DLD1 (cell line): ENCODE data around the gene PEPD.

Source experiments
- in situ Hi-C: cut with HindIII; loops from 2 replicates; pipeline ENCODE4 v1.10.0; 2017; ENCODE audit warnings: low sequenced_read_pairs

PEPD gene

GRCh38 chr19:33429891-33430673 lies 91.5 kb downstream of the PEPD start:
- in situ Hi-C loops: no loop called here

GRCh38 chr19:33428627-33429125 lies 92.9 kb downstream of the PEPD start:
- in situ Hi-C loops: no loop called here

- in situ Hi-C loops: no loop called here
Observed at GRCh38 chr19:33427801-33428626, 93.6 kb downstream of the PEPD start.

- in situ Hi-C loops: no loop called here
Observed at GRCh38 chr19:33426621-33427361, 94.8 kb downstream of the PEPD start.

- in situ Hi-C loops: no loop called here
Observed at GRCh38 chr19:33424181-33424580, 97.4 kb downstream of the PEPD start.

GRCh38 chr19:33422369-33423180 lies 99.0 kb downstream of the PEPD start:
- in situ Hi-C loops: no loop called here

GRCh38 chr19:33421368-33421767 lies 100.2 kb downstream of the PEPD start:
- in situ Hi-C loops: no loop called here

GRCh38 chr19:33420821-33421220 lies 100.8 kb downstream of the PEPD start:
- in situ Hi-C loops: no loop called here

- in situ Hi-C loops: loop anchor here (5.0 to 10.0 kb wide), 2 partner anchors 127 to 305 kb away; no protein-coding TSS in a partner anchor
Observed at GRCh38 chr19:33419788-33420130, 101.8 kb downstream of the PEPD start.

GRCh38 chr19:33418871-33419787 lies 102.5 kb downstream of the PEPD start:
- in situ Hi-C loops: loop anchor here (5.0 to 10.0 kb wide), 2 partner anchors 127 to 306 kb away; no protein-coding TSS in a partner anchor

- in situ Hi-C loops: loop anchor here (5.0 to 10.0 kb wide), 2 partner anchors 126 to 306 kb away; no protein-coding TSS in a partner anchor
Observed at GRCh38 chr19:33418461-33418860, 103.1 kb downstream of the PEPD start.

- in situ Hi-C loops: loop anchor here (5.0 to 10.0 kb wide), 2 partner anchors 125 to 307 kb away; no protein-coding TSS in a partner anchor
Observed at GRCh38 chr19:33417751-33418150, 103.8 kb downstream of the PEPD start.

- in situ Hi-C loops: loop anchor here (5.0 to 10.0 kb wide), 2 partner anchors 124 to 308 kb away; no protein-coding TSS in a partner anchor
Observed at GRCh38 chr19:33416307-33417215, 105.0 kb downstream of the PEPD start.

GRCh38 chr19:33414667-33415605 lies 106.7 kb downstream of the PEPD start:
- in situ Hi-C loops: loop anchor here (5.0 to 10.0 kb wide), 2 partner anchors 123 to 310 kb away; no protein-coding TSS in a partner anchor

- in situ Hi-C loops: loop anchor here (10.0 kb wide), 1 partner anchor 311 kb away; no protein-coding TSS in a partner anchor
Observed at GRCh38 chr19:33413868-33414666, 107.5 kb downstream of the PEPD start.

GRCh38 chr19:33413426-33413725 lies 108.2 kb downstream of the PEPD start:
- in situ Hi-C loops: loop anchor here (10.0 kb wide), 1 partner anchor 311 kb away; no protein-coding TSS in a partner anchor
